ELF-1 (cell line): Measurements from ENCODE around the gene CAMSAP3.

ENCODE experiments used
- DNase-seq: peaks from one replicate; pipeline ENCODE4 v3.0.0-alpha.2; 2016; ENCODE audit warnings: low read depth, low spot score

The CAMSAP3 gene

DNA sequence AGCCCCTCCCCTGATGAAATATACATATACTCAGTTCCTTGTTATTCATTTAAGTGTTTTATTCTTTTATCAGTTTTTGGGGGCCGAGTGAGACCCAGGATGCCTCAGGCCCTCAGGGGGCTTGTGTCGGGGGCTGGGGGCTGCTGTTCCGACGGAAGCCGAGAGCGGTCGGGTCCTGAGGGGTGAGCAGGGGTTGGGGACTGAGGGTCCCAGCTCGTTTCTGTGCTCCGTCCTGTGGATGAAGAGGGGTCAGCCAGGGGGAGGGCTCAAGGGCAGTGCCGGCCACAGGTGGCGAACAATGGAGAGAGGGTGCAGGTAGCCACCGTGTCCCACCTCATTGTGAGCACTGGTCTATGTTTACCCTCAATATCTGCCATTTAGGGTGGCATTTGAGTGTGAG is 35.9 kb downstream of the CAMSAP3 start:
- no peak for DNase-seq

DNA sequence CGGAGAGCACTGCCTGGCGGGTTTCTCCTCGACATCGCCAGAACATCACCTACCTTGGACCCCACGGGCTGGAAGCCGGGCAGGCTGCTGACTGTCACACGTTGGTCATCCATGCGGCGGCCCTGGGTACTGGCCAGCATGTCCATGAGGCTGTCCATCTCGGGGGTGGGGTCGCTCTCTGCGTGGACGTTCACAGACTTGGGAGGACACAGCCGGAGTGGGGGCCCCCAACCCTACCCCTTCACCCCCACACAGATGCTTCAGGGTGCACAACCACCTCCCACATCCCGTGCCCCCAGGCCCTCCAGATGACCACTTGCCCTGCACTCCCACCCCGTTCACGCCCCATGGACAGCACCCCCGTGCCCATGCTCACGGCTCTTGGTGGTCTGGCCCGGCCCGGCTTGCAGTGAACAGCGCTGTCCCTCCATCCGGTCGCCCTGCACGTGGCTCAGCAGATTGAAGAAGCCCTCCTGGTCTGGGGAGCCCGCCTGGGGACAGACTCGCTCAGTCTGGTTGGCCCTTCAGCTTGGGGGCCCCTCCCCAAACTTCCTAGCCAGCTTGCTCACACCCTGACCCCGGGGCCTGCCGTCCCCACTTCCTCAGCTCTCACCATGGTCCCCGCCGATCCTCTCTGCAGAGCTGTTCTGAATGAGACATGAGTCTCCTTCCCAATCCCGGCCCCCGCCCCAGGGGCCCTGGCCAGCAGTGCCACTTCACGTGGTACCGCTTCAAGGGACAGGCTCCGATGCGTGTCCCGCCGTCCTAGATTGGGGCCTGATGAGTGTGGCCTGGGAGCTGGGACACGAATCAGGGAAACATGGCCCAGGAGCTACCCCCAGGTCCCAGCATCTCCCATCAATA is 36.9 kb downstream of the CAMSAP3 start:
- no peak for DNase-seq

DNA sequence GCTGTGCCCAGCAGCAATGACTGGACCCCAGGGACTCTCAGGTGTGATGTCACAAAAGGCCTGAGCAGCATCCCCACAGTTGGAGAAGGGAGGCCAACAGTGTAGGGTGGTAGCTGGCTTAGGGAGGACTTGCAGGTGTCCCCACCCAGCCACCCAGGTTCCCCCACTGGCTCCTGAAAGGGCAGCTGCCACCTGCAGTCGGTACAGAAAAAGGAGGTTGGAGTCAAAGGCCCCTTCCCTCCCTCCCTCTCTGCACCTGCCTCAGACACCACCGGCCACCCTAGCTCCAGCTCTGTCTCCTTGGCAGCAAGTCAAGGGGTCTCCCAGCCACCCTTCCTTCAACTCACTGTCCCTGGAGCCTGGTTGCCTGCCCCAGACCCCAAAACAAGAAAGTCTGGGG is 38.0 kb downstream of the CAMSAP3 start, which contains the start of gene PCP2:
PCP2 (minus strand) TSS at position 22 of the 400 bp plus-strand sequence. CDS start 262 bp downstream, outside the sequence.
- no peak for DNase-seq

DNA sequence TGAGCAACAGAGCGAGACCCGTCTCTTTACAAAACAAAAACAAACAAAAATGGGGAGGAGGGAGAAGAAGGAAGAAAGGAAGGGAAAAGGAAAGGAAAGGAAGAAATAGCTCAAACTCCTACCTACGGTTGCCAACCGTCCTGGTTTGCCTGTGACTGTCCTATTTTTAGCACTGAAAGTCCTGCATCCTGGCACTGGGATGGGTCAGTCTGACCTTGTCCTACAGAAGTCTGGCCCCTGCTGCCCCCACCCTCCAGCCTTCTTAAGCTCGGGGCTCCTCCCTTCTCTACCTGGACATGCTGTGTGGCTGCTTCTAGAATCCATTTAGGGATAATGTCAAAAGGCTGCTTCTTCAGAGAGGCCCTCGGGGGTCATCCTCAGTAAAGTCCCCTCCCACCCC is 40.0 kb downstream of the CAMSAP3 start:
- DNase-seq: no peak

DNA sequence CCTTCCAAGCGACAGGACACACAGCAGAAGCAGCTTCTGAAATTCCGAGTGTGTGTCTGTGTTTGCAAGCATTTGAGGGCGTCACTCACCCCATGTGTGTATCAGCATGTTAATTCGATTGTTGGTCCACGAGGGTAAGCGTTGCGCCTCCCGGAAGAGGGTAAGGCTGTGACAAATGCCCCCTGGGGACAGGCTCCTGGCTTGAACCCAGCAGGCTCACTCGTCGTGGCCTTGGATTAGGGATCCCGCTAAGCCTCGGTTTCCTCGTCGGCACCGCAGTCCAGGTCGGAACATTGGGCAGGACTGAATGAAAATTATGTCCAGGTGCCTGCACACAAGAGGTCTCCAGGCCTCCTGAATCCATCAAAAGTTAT is 40.6 kb downstream of the CAMSAP3 start:
- no peak for DNase-seq

DNA sequence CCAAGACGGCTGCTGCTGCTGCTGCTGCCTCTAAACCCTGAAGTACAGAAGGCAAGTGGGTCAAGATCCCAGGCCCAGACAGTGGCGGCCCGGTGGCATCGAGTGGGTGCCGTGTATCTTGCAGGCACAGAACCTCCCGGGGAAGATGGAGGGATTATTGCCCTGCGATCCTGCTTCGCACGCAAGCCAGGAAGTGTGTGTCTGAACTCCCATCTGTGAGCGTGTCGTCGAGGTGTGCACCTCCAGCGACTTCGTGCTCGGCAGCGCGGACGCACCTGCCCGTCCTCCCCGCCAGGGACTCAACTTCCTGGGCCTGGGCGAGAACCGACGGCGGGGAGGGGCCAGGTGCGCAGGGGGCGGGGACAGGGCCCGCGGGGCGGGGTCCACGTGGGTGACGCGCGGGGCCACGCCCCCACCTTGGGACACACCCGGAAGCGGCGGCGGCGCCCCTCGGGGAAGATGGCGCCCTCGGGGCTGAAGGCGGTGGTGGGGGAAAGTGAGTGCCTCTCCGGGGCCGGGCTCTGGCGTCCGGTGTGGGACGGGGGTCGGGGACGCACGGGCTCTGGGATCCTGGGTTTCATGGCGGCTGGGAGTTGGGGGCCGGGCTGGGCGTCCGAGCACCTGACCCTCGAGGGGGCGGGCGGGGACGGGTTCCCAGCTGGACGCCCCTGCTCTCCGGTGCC is 41.2 kb downstream of the CAMSAP3 start, which contains the start of gene STXBP2:
STXBP2 (plus strand) TSS at position 420 of the 683 bp plus-strand sequence; CDS start at position 460, 40 bp downstream.
- peak; percentile 56 for DNase-seq

DNA sequence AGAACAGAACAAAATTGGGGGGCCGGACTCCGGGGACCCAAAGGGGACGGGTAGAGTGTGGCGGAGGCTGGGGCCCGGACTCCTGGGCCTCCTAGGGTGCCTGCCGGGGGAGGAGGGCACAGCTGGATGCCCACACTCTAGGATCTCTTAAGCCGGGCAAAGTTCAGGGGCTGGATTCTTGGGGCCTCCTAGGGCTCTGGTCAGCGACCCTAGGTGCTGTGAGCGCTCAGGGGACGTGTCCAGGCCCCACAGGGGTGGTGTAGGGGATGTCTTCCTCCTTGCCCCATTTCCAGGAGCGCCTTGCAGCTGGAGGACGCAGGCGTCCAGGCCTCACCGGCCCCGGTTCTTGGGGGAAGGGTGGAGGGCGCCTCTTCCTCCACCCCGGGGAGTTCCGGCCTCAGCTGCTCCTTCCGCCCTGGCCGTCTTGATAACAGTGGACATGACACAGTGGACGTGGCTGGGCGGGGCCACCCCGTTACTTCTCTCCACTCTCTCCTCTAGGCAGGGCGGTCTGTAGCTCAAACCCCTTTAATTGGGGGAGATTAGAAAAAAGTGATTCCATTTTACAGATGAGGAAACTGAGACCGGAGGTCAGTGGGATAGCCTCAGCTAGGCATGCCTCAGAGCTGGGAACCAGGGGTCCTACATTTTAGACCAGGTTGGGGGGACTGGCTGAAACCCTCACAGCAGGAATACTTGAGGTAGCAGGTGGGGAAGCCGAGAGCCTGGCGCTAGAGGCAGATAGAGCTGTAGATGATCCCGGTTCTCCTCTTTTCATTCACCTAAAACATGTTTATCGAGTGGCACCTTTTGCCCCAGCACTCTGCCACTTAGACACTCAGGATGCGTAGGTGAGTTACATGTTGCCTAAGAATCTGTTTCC is 42.0 kb downstream of the CAMSAP3 start:
- DNase-seq: peak; percentile 22

DNA sequence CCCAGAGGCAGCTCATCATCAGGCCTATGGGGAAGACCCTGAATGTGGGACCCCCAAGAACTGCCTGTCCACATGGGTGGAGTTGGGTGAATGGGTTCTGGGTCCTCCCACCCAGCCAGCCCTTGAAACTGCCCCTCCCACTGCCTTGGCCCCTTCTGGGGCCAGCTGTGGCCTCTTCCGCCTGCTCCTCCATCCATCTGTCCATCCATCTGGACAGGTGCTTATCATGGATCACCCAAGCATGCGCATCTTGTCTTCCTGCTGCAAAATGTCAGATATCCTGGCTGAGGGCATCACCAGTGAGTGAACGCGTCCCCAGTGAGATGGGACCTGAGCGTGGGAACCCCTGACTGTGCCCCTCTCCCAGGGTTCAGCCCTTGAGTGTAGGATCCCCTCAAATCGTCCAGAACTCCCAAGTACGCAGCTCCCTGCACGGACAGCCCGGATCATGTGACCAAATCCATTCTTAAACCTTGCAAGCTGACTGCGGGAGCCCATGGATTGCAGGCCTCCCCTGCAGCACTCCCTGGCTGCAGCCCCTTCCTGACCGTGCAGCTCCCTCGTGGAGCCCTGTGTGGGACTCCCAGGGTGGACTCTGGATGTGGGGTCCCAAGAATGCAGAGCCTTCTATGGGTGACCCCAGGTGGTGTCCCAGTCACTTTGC is 43.3 kb downstream of the CAMSAP3 start:
- no peak for DNase-seq

DNA sequence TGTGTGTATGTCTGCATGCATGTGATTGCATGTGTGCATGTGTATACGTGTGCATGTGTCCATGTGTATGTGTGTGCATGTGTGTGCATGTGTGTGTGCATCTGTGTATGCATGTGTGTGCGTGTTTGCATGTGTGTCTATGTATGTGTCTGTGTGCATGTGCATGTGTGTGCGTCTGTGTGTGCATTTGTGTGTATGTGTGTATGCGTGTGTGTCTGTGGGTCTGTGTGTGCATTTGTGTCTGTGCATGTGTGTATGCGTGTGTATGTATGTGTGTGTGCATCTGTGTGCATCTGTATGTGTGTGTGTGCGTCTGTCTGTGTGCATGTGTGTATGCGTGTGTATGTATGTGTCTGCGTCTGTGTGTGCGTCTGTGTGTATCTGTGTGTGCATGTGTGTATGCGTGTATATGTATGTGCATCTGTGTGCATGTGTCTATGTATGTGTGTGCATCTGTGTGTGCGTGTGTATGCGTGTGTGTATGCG is 44.2 kb downstream of the CAMSAP3 start:
- DNase-seq: no peak

DNA sequence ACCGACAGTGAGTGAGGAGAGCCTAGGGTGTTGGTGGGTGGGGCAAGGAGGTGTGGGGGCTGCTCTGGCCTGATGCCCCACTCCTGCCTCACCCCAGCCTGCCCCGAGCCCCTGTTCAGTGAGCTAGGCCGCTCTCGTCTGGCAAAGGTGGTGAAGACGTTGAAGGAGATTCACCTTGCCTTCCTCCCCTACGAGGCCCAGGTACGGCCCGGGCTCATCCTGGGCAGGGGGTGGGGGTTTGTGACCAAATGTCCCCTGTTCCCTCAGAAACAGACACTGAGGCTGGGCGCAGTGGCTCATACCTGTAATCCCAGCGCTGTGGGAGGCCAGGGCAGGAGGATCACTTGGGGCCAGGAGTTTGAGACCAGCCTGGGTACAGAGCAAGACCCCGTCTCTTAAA is 45.1 kb downstream of the CAMSAP3 start:
- no peak for DNase-seq

DNA sequence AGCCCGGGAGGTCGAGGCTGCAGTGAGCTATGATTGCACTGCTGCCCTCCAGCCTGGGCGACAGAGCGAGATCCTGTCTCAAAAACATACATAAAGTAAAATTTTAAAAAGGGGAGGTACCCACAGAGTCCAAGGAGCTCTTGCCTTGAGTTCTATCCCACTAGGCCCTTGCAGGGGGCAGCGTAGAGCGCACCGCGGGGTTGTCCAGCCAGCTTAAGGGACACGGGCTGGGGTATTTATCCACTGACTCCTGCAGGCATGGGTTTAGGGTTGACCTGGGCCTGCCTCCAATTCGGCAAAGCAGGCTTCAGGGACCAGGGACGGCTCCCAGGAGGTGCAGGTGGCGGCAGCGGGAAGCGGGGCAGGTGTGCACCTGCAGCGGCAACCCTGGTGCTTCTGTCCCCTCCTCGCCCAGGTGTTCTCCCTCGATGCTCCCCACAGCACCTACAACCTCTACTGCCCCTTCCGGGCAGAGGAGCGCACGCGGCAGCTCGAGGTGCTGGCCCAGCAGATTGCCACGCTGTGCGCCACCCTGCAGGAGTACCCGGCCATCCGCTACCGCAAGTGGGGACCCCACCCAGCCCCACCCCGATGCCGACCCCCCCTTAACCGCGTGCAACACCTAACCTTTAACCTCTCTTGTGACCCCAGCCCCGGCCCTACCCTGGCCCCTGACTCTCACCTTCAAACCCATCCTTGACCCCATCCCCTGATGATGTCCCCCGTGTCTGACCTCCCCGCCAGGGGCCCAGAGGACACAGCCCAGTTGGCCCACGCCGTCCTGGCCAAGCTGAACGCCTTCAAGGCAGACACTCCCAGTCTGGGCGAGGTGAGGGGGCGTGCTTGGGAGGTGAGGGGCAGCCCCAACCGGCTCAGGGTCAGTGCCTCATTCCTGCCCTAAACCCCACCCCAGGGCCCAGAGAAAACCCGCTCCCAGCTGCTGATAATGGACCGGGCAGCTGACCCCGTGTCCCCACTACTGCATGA is 45.9 kb downstream of the CAMSAP3 start:
- no peak for DNase-seq

DNA sequence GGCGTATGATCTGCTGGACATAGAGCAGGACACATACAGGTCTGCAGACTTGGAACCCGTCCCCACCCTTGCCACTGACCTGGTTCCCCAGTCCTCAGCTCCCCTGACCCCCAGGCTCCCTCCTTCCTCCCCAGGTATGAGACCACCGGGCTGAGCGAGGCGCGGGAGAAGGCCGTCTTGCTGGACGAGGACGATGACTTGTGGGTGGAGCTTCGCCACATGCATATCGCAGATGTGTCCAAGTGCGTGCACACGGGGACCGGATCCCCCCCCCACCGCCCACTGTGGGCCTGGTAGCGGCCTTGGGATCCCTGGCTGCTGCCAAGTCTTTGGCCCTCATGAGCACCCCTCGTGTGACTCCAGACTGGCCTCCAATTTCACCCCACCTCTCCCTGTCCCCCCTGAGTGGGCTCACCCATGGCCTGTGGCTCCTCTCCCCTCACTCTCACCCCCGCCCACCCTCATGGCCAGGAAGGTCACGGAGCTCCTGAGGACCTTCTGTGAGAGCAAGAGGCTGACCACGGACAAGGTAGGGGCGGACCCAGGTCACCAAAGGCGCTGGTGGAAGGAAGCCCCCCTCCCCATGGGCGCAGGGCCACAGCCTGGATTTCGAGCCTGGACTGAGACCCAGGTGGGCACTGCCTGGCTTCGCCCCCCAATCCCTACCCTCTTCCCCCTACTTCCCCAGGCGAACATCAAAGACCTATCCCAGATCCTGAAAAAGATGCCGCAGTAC is 46.8 kb downstream of the CAMSAP3 start:
- no peak for DNase-seq

DNA sequence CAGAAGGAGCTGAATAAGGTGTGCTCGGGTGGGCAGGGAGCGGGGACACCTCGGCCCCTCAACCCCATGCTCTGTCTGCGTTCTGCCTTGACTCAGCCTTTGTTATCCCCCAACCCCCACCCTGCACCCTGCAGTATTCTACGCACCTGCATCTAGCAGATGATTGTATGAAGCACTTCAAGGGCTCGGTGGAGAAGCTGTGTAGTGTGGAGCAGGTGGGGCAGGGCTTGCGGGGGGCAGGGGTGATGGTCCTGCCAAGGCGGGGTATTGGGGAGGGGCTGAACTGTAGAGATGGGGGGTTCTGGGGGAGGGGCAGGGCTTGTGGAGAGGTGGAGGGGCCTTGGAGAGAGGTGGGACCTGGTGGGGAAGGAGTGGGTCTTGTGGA is 47.4 kb downstream of the CAMSAP3 start:
- no peak for DNase-seq

DNA sequence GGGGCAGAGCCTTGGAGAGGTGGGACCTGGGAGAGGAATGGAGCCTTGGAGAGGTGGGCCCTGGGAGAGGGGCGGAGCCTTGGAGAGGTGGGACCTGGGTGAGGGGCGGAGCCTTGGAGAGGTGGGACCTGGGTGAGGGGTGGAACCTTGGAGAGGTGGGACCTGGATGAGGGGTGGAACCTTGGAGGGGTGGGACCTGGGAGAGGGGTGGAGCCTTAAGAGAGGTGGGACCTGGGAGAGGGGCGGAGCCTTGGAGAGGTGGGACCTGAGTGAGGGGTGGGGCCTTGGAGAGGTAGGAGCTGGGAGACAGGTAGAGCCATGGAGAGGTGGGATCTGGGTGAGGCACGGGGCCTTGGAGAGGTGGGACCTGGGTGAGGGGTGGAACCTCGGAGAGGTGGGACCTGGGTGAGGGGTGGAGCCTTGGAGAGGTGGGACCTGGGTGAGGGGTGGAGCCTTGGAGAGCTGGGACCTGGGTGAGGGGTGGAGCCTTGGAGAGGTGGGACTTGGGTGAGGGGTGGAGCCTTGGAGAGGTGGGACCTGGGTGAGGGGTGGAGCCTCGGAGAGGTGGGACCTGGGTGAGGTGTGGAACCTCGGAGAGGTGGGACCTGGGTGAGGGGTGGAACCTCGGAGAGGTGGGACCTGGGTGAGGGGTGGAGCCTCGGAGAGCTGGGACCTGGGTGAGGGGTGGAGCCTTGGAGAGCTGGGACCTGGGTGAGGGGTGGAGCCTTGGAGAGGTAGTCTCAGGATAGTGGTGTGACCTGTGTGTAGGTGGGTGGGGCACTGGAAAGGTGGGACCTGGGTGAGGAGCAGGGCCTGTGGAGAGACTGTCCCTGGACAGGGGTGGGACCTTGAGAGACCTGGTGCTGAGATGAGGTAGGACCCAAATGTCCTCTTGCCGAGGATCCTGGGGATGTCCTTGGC is 48.2 kb downstream of the CAMSAP3 start:
- DNase-seq: peak; percentile 81

DNA sequence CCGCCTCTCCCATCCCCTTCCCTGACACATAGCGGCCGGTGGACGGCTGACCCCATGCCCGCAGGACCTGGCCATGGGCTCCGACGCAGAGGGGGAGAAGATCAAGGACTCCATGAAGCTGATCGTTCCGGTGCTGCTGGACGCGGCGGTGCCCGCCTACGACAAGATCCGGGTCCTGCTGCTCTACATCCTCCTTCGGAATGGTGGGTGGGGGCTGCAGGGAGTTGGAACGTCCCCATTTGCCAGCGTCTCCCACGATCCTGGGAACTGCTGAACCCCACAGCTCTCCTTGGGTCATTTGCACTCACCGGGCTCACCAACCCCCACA is 48.9 kb downstream of the CAMSAP3 start:
- no peak for DNase-seq

DNA sequence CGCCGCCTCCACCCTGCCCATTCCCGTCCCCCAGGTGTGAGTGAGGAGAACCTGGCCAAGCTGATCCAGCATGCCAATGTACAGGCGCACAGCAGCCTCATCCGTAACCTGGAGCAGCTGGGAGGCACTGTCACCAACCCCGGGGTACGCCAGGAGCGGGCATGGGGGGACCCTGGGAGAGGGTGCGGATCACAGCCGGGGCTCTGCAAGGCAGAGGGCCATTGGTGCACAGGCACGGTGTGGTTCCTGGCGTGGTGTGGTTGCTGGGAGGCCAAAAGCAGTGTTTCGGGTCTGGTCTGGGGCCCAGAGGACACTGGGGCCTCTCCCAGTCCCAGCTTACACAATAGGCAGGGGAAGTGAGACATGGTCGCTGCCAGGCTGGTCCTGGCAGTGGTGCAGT is 49.5 kb downstream of the CAMSAP3 start:
- DNase-seq: no peak

DNA sequence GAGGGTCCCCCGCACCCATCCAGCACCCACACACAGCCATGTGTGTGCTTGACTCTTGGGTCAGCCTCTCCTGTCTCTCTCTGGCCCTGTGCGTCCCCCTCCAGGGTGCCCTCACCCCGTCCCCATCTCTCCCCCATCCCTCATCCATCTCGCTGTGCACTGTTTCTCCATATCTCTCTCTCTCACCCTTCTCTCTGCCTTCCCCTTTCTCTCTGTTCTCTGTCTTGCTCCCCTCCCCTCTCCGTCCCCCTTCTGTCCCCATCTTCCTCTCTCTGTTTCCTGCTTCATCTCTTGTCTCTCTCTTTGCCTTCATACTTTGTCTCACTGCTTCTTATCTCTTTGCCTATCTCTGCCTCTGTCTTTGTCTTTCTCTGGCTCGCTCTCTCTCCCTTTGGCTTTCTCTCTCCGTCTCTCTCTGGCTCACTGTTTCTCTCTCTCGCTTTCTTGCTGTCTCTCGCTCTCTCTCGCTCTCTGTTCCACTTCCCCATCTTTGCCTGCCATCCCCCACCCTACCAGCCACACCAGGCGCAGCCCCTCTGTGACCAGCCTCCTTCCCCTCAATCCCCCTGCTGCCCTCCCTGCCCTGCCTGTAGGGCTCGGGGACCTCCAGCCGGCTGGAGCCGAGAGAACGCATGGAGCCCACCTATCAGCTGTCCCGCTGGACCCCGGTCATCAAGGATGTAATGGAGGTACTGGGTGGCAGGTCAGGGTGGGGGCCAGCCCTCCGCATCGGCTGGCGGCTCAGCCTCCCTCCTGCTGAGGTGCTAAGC is 50.2 kb downstream of the CAMSAP3 start:
- DNase-seq: no peak

DNA sequence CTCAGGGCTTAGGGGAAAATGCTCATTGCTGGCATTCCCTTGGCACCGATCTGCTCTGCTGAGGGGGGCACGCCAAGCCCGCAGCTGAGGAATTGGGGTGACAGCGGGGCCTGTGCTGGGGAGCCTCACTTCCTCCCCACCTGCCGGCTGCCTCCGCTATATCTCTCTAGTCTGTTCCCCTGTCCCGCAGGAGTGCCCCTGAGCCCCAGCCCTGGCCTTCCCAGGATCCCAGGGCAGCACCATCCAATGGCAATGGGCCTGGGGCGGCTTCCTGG is 50.7 kb downstream of the CAMSAP3 start:
- no peak for DNase-seq
